PC-3 (cell line): ENCODE measurements around the gene TCERG1L. TPM values are rescaled to one million over a fixed set of nuclear protein-coding genes. Genes with fewer than 3 reads are reported as not detected.

Experiments used
- ATAC-seq: fragments of 200-7000 bp; cut with Tn5 transposase; 2 replicates; pipeline ENCODE4 v1.9.1; 2020; ENCODE audit warnings: mild to moderate bottlenecking, moderate library complexity
- BruUV-seq: library from RNA; stranded (reverse); fragments of 400-500 nt; replicated peaks from 2 replicates; lab custom pipeline; 2021; lab: Mats Ljungman, UMichigan
- CTCF ChIA-PET: fragments of 300-600 bp; sonication (Branson Sonifier 250); formaldehyde crosslinking; loops from one replicate; lab custom pipeline; 2022; ENCODE audit warnings: antibody characterized with exemption; lab: Charles Lee
- POLR2A ChIA-PET: fragments of 300-600 bp; sonication (Branson Sonifier 250); formaldehyde crosslinking; loops from one replicate; lab custom pipeline; 2022; ENCODE audit warnings: antibody characterized with exemption; ENCODE audit not compliant: unreplicated experiment; lab: Charles Lee
- DNase-seq: peaks from one replicate; pipeline ENCODE4 v3.0.0-alpha.2; 2015
- H2AFZ ChIP-seq: fragments of 300-600 bp; sonication (generic); 2 replicates; pipeline ENCODE4 v1.6.0; 2016; ENCODE audit warnings: antibody characterized with exemption, low read length
- H3F3A ChIP-seq: fragments of 300-600 bp; sonication (generic); one replicate; pipeline ENCODE4 v1.6.0; 2017; ENCODE audit warnings: antibody characterized with exemption, low read length, control low read depth, mild to moderate bottlenecking; ENCODE audit not compliant: unreplicated experiment
- H3K27ac ChIP-seq: fragments of 300-600 bp; sonication (generic); 2 replicates; pipeline ENCODE4 v1.5.1; 2016; ENCODE audit warnings: mild to moderate bottlenecking, low read length
- H3K27me3 ChIP-seq: fragments of 300-600 bp; sonication (generic); 2 replicates; pipeline ENCODE4 v1.6.1; 2016; ENCODE audit warnings: low read length, mixed read lengths
- H3K36me3 ChIP-seq: fragments of 300-600 bp; sonication (generic); 2 replicates; pipeline ENCODE4 v1.6.1; 2016; ENCODE audit warnings: low read depth, mixed run types, low read length, mixed read lengths
- H3K4me1 ChIP-seq: fragments of 300-600 bp; sonication (generic); 2 replicates; pipeline ENCODE4 v1.5.1; 2016; ENCODE audit warnings: low read length; ENCODE audit not compliant: insufficient read depth
- H3K4me2 ChIP-seq: fragments of 300-600 bp; sonication (generic); 2 replicates; pipeline ENCODE4 v1.6.0; 2016; ENCODE audit warnings: low read length
- H3K4me3 ChIP-seq: fragments of 300-600 bp; sonication (generic); 2 replicates; pipeline ENCODE4 v1.5.1; 2016; ENCODE audit warnings: mild to moderate bottlenecking, low read length, mixed read lengths
- H3K79me2 ChIP-seq: fragments of 300-600 bp; sonication (generic); 2 replicates; pipeline ENCODE4 v1.6.1; 2017; ENCODE audit warnings: low read length, mixed read lengths
- H3K9ac ChIP-seq: fragments of 300-600 bp; sonication (generic); 2 replicates; pipeline ENCODE4 v1.6.0; 2016; ENCODE audit warnings: mild to moderate bottlenecking, low read length
- H3K9me2 ChIP-seq: fragments of 300-600 bp; sonication (generic); replicated peaks from 2 replicates; pipeline ENCODE4 v1.6.1; 2016; ENCODE audit warnings: mixed run types, low read length, mixed read lengths
- H3K9me3 ChIP-seq: fragments of 300-600 bp; sonication (generic); 2 replicates; pipeline ENCODE4 v1.6.1; 2016; ENCODE audit warnings: low read length, mixed read lengths
- H4K20me1 ChIP-seq: fragments of 300-600 bp; sonication (generic); 2 replicates; pipeline ENCODE4 v1.6.1; 2016; ENCODE audit warnings: low read length, mixed read lengths
- EZH2 ChIP-seq: fragments of 300-600 bp; sonication (generic); IDR thresholded peaks from one replicate; pipeline ENCODE4 v1.6.1; 2017; ENCODE audit warnings: antibody characterized with exemption, mild to moderate bottlenecking, low read length; ENCODE audit not compliant: unreplicated experiment
- EZH2phosphoT487 ChIP-seq: fragments of 300-600 bp; sonication (generic); IDR thresholded peaks from 2 replicates; pipeline ENCODE4 v1.6.1; 2018; ENCODE audit warnings: mild to moderate bottlenecking, antibody characterized with exemption, low read length, borderline replicate concordance
- intact Hi-C: fragments of 100-400 bp; cut with micrococcal nuclease; formaldehyde crosslinking; loops from 2 replicates; pipeline ENCODE4 v1.9.0; 2023
- total RNA-seq: library from RNA; depleted of rRNA; stranded (reverse); fragments of >200 nt; gene quantifications from 2 replicates; pipeline ENCODE4 v1.2.3, GENCODE V29; 2014
- TF ChIP-seq, protein P1 (sequence below): fragments of 300-600 bp; sonication (generic); conservative IDR thresholded peaks from 2 replicates; pipeline ENCODE4 v1.5.1; 2017; ENCODE audit warnings: antibody characterized with exemption, low read depth, mild to moderate bottlenecking, low read length

The TCERG1L gene
- total RNA-seq, 1 experiment from 2014 or later, result not detected

- TF ChIP-seq, protein P1, sequence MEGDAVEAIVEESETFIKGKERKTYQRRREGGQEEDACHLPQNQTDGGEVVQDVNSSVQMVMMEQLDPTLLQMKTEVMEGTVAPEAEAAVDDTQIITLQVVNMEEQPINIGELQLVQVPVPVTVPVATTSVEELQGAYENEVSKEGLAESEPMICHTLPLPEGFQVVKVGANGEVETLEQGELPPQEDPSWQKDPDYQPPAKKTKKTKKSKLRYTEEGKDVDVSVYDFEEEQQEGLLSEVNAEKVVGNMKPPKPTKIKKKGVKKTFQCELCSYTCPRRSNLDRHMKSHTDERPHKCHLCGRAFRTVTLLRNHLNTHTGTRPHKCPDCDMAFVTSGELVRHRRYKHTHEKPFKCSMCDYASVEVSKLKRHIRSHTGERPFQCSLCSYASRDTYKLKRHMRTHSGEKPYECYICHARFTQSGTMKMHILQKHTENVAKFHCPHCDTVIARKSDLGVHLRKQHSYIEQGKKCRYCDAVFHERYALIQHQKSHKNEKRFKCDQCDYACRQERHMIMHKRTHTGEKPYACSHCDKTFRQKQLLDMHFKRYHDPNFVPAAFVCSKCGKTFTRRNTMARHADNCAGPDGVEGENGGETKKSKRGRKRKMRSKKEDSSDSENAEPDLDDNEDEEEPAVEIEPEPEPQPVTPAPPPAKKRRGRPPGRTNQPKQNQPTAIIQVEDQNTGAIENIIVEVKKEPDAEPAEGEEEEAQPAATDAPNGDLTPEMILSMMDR, result no peak
- TF ChIP-seq EZH2phosphoT487 (no peak), EZH2 (no peak)
- no peak overlapping the region for H3K27ac ChIP-seq
- no peaks in the 10 kb centered on the region for H3K27me3 ChIP-seq
- intact Hi-C loops, result no loop called here
- H2AFZ ChIP-seq, result no peak overlapping the region
- ATAC-seq (no peak), DNase-seq (peak; percentile 4)
- no peaks in the 10 kb centered on the region for H3K9me2 ChIP-seq
- no peak overlapping the region for H3K4me3 ChIP-seq
- H3K79me2 ChIP-seq, result no peaks in the 10 kb centered on the region
- no peaks in the 10 kb centered on the region for H3K36me3 ChIP-seq
- no TSS peak for BruUV-seq
- H3K4me2 ChIP-seq, result no peak overlapping the region
- H3K9me3 ChIP-seq, result no peaks in the 10 kb centered on the region
- no peaks in the 10 kb centered on the region for H4K20me1 ChIP-seq
- no peak overlapping the region for H3K9ac ChIP-seq
- ChIA-PET CTCF (no interaction called here), POLR2A (no interaction called here)
- H3K4me1 ChIP-seq, result no peaks in the 10 kb centered on the region
- H3F3A ChIP-seq, result no peaks in the 10 kb centered on the region
These were observed 42.9 kb upstream of the TCERG1L start for GRCh38 chr10:131354380-131354779.

DNA sequence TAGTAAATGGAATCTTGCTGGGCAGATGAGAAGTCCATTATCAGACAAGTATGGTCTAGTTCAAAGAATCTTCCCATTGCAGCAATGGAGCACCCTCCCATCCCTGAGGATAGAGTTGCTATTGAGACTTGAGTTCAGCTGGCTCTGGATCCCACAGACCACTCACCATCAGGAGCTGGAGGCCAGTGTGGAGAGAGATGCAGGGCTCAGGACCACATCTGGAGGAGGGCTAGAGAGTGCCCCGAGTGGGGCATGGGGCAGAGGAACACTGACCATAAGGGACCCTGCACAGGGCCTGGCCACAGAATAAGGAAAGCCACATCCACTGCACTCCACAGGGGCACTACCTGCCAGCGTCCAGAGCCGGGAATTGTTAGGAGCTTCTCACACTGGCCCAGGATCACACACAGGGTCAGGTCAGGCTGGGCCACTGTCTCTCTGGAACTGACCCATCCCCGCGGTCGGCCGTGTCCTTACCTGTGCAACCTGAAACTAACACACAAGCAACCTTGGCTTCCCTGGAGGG, 41.3 kb upstream of the TCERG1L start:
- Histone ChIP-seq H3K9me3 (no peaks in the 10 kb centered on the region), H3F3A (no peaks in the 10 kb centered on the region), H3K27ac (no peak overlapping the region), H4K20me1 (no peaks in the 10 kb centered on the region), H3K4me2 (no peak overlapping the region), H3K9me2 (no peaks in the 10 kb centered on the region), H3K27me3 (no peaks in the 10 kb centered on the region), H3K4me1 (no peaks in the 10 kb centered on the region), H3K79me2 (no peaks in the 10 kb centered on the region), H3K4me3 (no peak overlapping the region), H2AFZ (no peak overlapping the region), H3K9ac (no peak overlapping the region), H3K36me3 (no peaks in the 10 kb centered on the region)
- CTCF ChIA-PET, result no interaction called here
- POLR2A ChIA-PET, result no interaction called here
- ATAC-seq (no peak), DNase-seq (no peak)
- TF ChIP-seq, protein P1, result no peak
- no TSS peak for BruUV-seq
- intact Hi-C loops, result no loop called here

DNA sequence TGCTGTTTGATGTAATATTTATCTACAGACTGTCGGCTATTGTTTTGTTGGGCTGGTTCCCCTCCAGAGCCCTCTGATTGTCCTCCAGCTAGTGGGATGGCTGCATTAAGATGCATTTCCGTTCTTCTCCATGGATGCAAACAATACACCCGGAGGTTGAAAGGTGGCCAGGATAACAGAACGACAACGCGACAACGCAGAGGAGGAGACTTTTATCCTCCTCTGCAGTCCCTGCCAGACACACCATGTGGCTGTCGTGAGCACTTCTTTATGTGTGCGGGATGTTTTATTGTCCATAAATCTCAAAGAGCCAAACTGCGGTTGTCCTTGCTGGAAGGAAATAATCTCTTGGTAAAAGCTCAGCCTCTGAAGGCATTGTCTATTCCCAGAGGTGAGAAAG, 39.1 kb upstream of the TCERG1L start:
- no peaks in the 10 kb centered on the region for H3K9me3 ChIP-seq
- H3K27me3 ChIP-seq, result no peaks in the 10 kb centered on the region
- no TSS peak for BruUV-seq
- H3K9me2 ChIP-seq, result no peaks in the 10 kb centered on the region
- no peak overlapping the region for H3K27ac ChIP-seq
- no peaks in the 10 kb centered on the region for H4K20me1 ChIP-seq
- H3F3A ChIP-seq, result no peaks in the 10 kb centered on the region
- ChIA-PET POLR2A (no interaction called here), CTCF (no interaction called here)
- no peak for ATAC-seq
- no peak overlapping the region for H3K9ac ChIP-seq
- DNase-seq, result no peak
- no peak overlapping the region for H3K4me2 ChIP-seq
- no peak overlapping the region for H3K4me3 ChIP-seq
- no peaks in the 10 kb centered on the region for H3K4me1 ChIP-seq
- intact Hi-C loops, result no loop called here
- TF ChIP-seq EZH2 (no peak), EZH2phosphoT487 (no peak)
- TF ChIP-seq, protein P1, result no peak
- H3K79me2 ChIP-seq, result no peaks in the 10 kb centered on the region
- H3K36me3 ChIP-seq, result no peaks in the 10 kb centered on the region
- no peak overlapping the region for H2AFZ ChIP-seq
